KMS-11 (cell line): Measurements from ENCODE around the gene TMPRSS6.

Experiments
- H2AFZ ChIP-seq: fragments of 200-600 bp; sonication (generic); 2 replicates; pipeline ENCODE4 v1.6.1; 2016; ENCODE audit warnings: antibody characterized with exemption, mixed run types, low read depth
- H3K27ac ChIP-seq: fragments of 200-600 bp; sonication (generic); 2 replicates; pipeline ENCODE4 v1.6.1; 2016; ENCODE audit warnings: mild to moderate bottlenecking, mixed run types
- H3K27me3 ChIP-seq: fragments of 200-600 bp; sonication (generic); 2 replicates; pipeline ENCODE4 v1.6.1; 2017; ENCODE audit warnings: mild to moderate bottlenecking, low read depth, mixed run types, moderate library complexity; ENCODE audit not compliant: insufficient read depth
- H3K36me3 ChIP-seq: fragments of 200-600 bp; sonication (generic); 2 replicates; pipeline ENCODE4 v1.6.1; 2017; ENCODE audit warnings: mild to moderate bottlenecking, mixed run types; ENCODE audit not compliant: insufficient read depth
- H3K4me1 ChIP-seq: fragments of 200-600 bp; sonication (generic); 2 replicates; pipeline ENCODE4 v1.6.1; 2016; ENCODE audit warnings: mild to moderate bottlenecking, low read depth, mixed run types; ENCODE audit not compliant: poor library complexity, severe bottlenecking
- H3K4me2 ChIP-seq: fragments of 200-600 bp; sonication (generic); 2 replicates; pipeline ENCODE4 v1.7.0; 2016; ENCODE audit warnings: mild to moderate bottlenecking, mixed run types
- H3K4me3 ChIP-seq: fragments of 200-600 bp; sonication (generic); IDR thresholded peaks from 2 replicates; pipeline ENCODE4 v1.6.1; 2017; ENCODE audit warnings: low read depth, low read length, mixed read lengths; ENCODE audit not compliant: insufficient read depth
- H3K79me2 ChIP-seq: fragments of 200-600 bp; sonication (generic); 2 replicates; pipeline ENCODE4 v1.6.1; 2016; ENCODE audit warnings: low read depth, mixed run types; ENCODE audit not compliant: insufficient read depth
- H3K9ac ChIP-seq: fragments of 200-600 bp; sonication (generic); 2 replicates; pipeline ENCODE4 v1.6.1; 2016; ENCODE audit warnings: mild to moderate bottlenecking, mixed run types
- H4K20me1 ChIP-seq: fragments of 200-600 bp; sonication (generic); 2 replicates; pipeline ENCODE4 v1.6.1; 2016; ENCODE audit warnings: mild to moderate bottlenecking, mixed run types; ENCODE audit not compliant: insufficient read depth
- TF ChIP-seq, protein P1 (sequence below): fragments of 200-600 bp; sonication (generic); conservative IDR thresholded peaks from 2 replicates; pipeline ENCODE4 v1.6.1; 2017; ENCODE audit warnings: low read depth, mild to moderate bottlenecking, antibody characterized with exemption, low read length, moderate library complexity, mixed read lengths

The TMPRSS6 gene

DNA sequence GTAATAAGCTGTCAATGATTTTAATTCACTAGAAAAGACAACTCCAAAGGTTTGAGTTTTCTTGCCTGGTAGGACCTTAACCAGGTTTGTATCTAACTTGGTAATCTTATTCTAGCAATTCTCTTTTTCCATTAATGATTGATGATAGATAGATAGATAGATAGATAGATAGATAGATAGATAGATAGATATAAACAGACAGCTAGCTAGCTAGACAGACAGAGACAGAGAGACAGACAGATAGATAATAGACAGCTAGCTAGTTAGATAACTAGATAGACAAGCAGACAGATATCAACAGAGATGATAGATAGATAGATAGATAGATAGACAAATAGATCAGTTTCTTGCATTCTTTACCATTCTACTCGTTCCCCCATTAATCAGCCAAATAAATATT, 15.3 kb downstream of the TMPRSS6 start:
- no peak overlapping the region for H3K4me3 ChIP-seq
- TF ChIP-seq, protein P1, sequence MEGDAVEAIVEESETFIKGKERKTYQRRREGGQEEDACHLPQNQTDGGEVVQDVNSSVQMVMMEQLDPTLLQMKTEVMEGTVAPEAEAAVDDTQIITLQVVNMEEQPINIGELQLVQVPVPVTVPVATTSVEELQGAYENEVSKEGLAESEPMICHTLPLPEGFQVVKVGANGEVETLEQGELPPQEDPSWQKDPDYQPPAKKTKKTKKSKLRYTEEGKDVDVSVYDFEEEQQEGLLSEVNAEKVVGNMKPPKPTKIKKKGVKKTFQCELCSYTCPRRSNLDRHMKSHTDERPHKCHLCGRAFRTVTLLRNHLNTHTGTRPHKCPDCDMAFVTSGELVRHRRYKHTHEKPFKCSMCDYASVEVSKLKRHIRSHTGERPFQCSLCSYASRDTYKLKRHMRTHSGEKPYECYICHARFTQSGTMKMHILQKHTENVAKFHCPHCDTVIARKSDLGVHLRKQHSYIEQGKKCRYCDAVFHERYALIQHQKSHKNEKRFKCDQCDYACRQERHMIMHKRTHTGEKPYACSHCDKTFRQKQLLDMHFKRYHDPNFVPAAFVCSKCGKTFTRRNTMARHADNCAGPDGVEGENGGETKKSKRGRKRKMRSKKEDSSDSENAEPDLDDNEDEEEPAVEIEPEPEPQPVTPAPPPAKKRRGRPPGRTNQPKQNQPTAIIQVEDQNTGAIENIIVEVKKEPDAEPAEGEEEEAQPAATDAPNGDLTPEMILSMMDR, result no peak
- no peak overlapping the region for H3K27ac ChIP-seq

DNA sequence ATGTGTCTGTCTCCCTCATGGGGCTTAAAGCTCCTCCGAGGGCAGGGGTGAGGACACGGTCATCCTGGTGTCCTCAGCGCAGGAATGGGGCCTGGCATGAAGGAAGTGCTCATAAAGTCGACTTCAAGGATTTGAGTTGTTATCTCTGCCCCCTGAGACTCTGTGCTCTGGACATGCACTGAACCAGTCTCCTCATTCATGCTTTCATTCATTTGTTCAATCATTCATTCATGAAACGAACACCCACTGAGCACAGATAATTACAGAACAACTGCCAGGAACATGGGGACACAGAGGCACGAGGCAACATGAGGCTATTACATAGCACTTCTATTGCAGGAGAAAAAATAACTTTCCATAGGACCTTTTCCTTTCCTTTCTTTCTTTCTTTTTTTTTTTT, 16.5 kb downstream of the TMPRSS6 start:
- H3K4me2 ChIP-seq, result no peak overlapping the region
- H3K36me3 ChIP-seq, result no peaks in the 10 kb centered on the region
- no peaks in the 10 kb centered on the region for H3K79me2 ChIP-seq
- no peak overlapping the region for H3K27ac ChIP-seq
- no peaks in the 10 kb centered on the region for H3K4me1 ChIP-seq
- no peak overlapping the region for H2AFZ ChIP-seq
- no peaks in the 10 kb centered on the region for H4K20me1 ChIP-seq
- TF ChIP-seq, protein P1, result no peak
- no peak overlapping the region for H3K4me3 ChIP-seq
- H3K27me3 ChIP-seq, result peaks cover 11% of the 10 kb centered on the region; the same call in 1 of the 2 replicates
- no peak overlapping the region for H3K9ac ChIP-seq

More for the DNA sequence above, 15.3 kb downstream of the TMPRSS6 start:
- Histone ChIP-seq H3K79me2 (no peaks in the 10 kb centered on the region), H3K36me3 (no peaks in the 10 kb centered on the region), H4K20me1 (no peaks in the 10 kb centered on the region), H3K4me1 (no peaks in the 10 kb centered on the region), H3K27me3 (peaks cover 7% of the 10 kb centered on the region; the same call in 1 of the 2 replicates), H3K9ac (no peak overlapping the region), H3K4me2 (no peak overlapping the region), H2AFZ (no peak overlapping the region)

DNA sequence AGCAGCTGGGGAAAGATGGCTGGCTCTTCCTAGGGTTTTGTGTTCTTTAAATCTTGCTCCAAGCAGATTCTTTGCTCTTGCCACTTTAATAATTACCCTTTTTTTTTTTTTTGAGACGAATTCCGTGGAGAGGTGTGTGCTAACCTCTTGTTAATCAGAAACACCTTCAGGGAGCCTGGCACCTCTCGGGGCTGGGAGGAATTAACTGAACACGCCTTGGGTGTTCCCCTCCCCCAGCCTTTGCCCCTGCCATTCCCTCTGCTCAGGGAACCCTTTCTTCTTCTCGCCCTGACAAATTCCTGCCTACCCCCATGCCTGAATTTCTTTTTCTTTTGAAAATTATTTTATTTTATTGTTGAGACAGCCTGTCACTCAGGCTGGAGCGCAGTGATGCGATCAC, 17.5 kb downstream of the TMPRSS6 start:
- no peaks in the 10 kb centered on the region for H4K20me1 ChIP-seq
- no peak overlapping the region for H2AFZ ChIP-seq
- no peaks in the 10 kb centered on the region for H3K79me2 ChIP-seq
- H3K4me2 ChIP-seq, result no peak overlapping the region
- no peak overlapping the region for H3K27ac ChIP-seq
- H3K36me3 ChIP-seq, result no peaks in the 10 kb centered on the region
- no peaks in the 10 kb centered on the region for H3K4me1 ChIP-seq
- H3K4me3 ChIP-seq, result no peak overlapping the region
- no peak overlapping the region for H3K9ac ChIP-seq
- H3K27me3 ChIP-seq, result peaks cover 18% of the 10 kb centered on the region; the same call in 1 of the 2 replicates
- TF ChIP-seq, protein P1, result no peak

DNA sequence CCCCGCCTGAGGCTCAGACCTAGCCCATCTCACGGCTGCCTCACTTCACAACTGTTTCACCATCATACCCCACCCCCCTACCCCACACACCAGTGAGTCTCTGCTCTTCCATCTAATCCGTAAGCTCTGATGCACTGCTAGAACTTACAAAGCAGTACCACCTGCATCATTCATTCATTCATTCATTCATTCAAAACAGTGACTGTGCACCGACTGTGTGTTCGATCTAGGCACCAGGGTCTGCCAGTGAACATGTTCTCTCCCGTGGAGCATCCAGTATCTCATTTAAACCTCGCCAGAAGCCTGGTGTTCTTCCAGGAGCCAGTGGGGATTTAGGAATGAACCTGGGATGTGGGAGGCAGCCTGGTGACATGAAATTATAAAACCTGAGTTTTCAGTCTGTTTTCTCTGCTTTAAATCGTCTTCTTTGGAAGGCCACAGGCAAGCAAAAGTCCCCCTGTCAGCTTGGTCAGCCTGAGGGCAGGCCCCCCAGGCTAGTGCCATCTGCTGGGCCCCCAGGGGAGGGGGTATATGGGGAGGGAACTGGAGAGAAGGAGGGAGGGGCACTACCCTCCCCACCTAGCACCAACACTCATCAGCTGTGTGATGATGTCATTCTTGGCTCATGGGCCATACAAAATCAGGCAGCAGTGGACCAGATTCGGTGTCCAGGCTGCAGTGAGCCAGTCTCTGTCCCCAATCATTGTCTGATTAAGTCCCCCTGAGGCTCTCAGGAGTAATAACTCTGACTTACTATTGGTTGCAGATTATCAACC, 18.4 kb downstream of the TMPRSS6 start:
- H3K36me3 ChIP-seq, result no peaks in the 10 kb centered on the region
- H3K4me1 ChIP-seq, result no peaks in the 10 kb centered on the region
- no peak overlapping the region for H3K27ac ChIP-seq
- no peak overlapping the region for H3K4me3 ChIP-seq
- no peaks in the 10 kb centered on the region for H4K20me1 ChIP-seq
- no peak overlapping the region for H2AFZ ChIP-seq
- peaks cover 17% of the 10 kb centered on the region; the same call in 1 of the 2 replicates for H3K27me3 ChIP-seq
- TF ChIP-seq, protein P1, result no peak
- no peaks in the 10 kb centered on the region for H3K79me2 ChIP-seq
- no peak overlapping the region for H3K4me2 ChIP-seq
- H3K9ac ChIP-seq, result no peak overlapping the region
